Measurements from ENCODE around the gene GRIN3B. TPM values are rescaled to one million over a fixed set of nuclear protein-coding genes. Genes with fewer than 3 reads are reported as not detected.
A peak's percentile ranks its signal among the peaks of the same experiment; 100 is the strongest.

Gene GRIN3B
- total and polyA plus RNA-seq, 9 of the 15 experiments (the other 6 are each of a cell fraction or from before 2014, with no cell fraction given): 0.06 to 0.95 (median 0.19) TPM; not detected in 6

DNA sequence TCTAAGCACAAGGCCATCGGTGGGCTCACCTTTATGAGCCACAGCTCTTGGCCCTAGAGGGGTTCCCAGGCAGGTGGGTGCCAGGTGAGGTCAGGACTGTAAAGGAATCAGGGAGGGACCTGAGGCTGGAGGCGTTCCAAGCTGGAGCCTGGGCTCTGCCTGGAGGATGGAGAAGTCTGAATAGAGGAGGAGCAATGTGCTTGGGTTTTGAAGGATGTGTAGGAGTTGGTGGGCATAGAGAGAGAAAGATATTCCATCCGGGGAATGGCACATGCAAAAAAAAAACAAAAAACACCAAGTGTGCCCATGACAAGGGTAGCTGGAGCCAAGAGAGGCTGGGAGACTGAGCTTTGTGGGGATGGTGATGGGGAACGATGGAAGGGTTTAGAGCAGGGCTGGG, 2.4 kb downstream of the GRIN3B start (continued):
- TF ChIP-seq NCOA2 (IDR thresholded peaks at IDR 0.05; ENCODE audit: partially characterized antibody in 2 of 2) (no peak), NFXL1 (CRISPR knock-in tag; IDR thresholded peaks at IDR 0.05) (no peak)
- TF ChIP-seq, protein P1, sequence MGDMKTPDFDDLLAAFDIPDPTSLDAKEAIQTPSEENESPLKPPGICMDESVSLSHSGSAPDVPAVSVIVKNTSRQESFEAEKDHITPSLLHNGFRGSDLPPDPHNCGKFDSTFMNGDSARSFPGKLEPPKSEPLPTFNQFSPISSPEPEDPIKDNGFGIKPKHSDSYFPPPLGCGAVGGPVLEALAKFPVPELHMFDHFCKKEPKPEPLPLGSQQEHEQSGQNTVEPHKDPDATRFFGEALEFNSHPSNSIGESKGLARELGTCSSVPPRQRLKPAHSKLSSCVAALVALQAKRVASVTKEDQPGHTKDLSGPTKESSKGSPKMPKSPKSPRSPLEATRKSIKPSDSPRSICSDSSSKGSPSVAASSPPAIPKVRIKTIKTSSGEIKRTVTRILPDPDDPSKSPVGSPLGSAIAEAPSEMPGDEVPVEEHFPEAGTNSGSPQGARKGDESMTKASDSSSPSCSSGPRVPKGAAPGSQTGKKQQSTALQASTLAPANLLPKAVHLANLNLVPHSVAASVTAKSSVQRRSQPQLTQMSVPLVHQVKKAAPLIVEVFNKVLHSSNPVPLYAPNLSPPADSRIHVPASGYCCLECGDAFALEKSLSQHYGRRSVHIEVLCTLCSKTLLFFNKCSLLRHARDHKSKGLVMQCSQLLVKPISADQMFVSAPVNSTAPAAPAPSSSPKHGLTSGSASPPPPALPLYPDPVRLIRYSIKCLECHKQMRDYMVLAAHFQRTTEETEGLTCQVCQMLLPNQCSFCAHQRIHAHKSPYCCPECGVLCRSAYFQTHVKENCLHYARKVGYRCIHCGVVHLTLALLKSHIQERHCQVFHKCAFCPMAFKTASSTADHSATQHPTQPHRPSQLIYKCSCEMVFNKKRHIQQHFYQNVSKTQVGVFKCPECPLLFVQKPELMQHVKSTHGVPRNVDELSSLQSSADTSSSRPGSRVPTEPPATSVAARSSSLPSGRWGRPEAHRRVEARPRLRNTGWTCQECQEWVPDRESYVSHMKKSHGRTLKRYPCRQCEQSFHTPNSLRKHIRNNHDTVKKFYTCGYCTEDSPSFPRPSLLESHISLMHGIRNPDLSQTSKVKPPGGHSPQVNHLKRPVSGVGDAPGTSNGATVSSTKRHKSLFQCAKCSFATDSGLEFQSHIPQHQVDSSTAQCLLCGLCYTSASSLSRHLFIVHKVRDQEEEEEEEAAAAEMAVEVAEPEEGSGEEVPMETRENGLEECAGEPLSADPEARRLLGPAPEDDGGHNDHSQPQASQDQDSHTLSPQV (IDR thresholded peaks at IDR 0.05): no peak

DNA sequence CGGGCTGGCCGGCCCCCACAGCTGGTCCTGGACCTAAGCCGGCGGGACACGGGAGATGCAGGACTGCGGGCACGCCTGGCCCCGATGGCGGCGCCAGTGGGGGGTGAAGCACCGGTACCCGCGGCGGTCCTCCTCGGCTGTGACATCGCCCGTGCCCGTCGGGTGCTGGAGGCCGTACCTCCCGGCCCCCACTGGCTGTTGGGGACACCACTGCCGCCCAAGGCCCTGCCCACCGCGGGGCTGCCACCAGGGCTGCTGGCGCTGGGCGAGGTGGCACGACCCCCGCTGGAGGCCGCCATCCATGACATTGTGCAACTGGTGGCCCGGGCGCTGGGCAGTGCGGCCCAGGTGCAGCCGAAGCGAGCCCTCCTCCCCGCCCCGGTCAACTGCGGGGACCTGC, 3.1 kb downstream of the GRIN3B start:
- H3K36me3 ChIP-seq (ENCODE audit: control insufficient read depth, insufficient read depth, low read length): no peaks in the 10 kb centered on the region
- no peak overlapping the region for H3K4me3 ChIP-seq
- H2AFZ ChIP-seq (ENCODE audit: low read depth, low read length): no peak overlapping the region
- FAIRE-seq: no peak
- H3K79me2 ChIP-seq (ENCODE audit: control insufficient read depth, insufficient read depth, low read length): no peaks in the 10 kb centered on the region
- in situ Hi-C loops (cut with MboI): no loop called here
- no peaks in the 10 kb centered on the region for H3K27me3 ChIP-seq (ENCODE audit: control insufficient read depth in 2 of 2, insufficient read depth in 2 of 2, low read length in 2 of 2)
- intact Hi-C loops (cut with micrococcal nuclease): no loop called here
- no TSS peak for BruUV-seq (replicated peaks)
- 39% methylated on average over 23 of the region's 37 CpGs for WGBS (ENCODE audit: insufficient coverage, low coverage, missing lambda C conversion rate)
- H3K4me1 ChIP-seq (replicated peaks in 1 of 2; ENCODE audit: control insufficient read depth in 2 of 2, insufficient read depth in 2 of 2, low read length in 2 of 2): peaks cover 2 to 72% of the 10 kb centered on the region in 2 experiments; a peak in 4 of 5 replicates
- no peak for ATAC-seq
- ChIA-PET CTCF (ENCODE audit: low intra/inter-chr PET ratio) (interaction anchor here (1.2 kb wide), 1 partner anchor 81 kb away, joined by 4 read pairs; no protein-coding TSS in a partner anchor), POLR2A (interaction anchor here (0.7 to 2.1 kb wide), 3 partner anchors 11 to 27 kb away, joined by 3 to 6 read pairs (median 5); partner anchors contain the start of gene CNN2)
- H3K27ac ChIP-seq (ENCODE audit: extremely low read depth, low read depth, low read length): no peak overlapping the region
- no peak overlapping the region; a peak in 1 of 4 replicates for H3K9ac ChIP-seq (ENCODE audit: insufficient read depth in 1 of 2, low read depth in 2 of 2, low read length in 2 of 2)
- H4K20me1 ChIP-seq (replicated peaks; ENCODE audit: control insufficient read depth, insufficient read depth, low read length): no peaks in the 10 kb centered on the region
- peak; percentile 94 for TF ChIP-seq HNRNPL (IDR thresholded peaks at IDR 0.05; ENCODE audit: low read depth, low read length)
- TF ChIP-seq, protein P2, sequence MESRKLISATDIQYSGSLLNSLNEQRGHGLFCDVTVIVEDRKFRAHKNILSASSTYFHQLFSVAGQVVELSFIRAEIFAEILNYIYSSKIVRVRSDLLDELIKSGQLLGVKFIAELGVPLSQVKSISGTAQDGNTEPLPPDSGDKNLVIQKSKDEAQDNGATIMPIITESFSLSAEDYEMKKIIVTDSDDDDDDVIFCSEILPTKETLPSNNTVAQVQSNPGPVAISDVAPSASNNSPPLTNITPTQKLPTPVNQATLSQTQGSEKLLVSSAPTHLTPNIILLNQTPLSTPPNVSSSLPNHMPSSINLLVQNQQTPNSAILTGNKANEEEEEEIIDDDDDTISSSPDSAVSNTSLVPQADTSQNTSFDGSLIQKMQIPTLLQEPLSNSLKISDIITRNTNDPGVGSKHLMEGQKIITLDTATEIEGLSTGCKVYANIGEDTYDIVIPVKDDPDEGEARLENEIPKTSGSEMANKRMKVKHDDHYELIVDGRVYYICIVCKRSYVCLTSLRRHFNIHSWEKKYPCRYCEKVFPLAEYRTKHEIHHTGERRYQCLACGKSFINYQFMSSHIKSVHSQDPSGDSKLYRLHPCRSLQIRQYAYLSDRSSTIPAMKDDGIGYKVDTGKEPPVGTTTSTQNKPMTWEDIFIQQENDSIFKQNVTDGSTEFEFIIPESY (CRISPR knock-in tag; IDR thresholded peaks at IDR 0.05): peak; percentile 55; the same call in 1 of the 2 replicates
- TF ChIP-seq POLR2G (IDR thresholded peaks at IDR 0.05; ENCODE audit: low read depth, low read length): peak; percentile 61
- TF ChIP-seq PML (IDR thresholded peaks at IDR 0.05; ENCODE audit: low read length): no peak
- H3K9me1 ChIP-seq (ENCODE audit: control insufficient read depth, insufficient read depth, low read length): no peaks in the 10 kb centered on the region
- H3K9me3 ChIP-seq (replicated peaks; ENCODE audit: control insufficient read depth, insufficient read depth, low read depth, low read length): no peaks in the 10 kb centered on the region
- DNase-seq (ENCODE audit: extremely low read depth in 1 of 4, low spot score in 3 of 4): no peak
- no peak overlapping the region for H3K4me2 ChIP-seq (ENCODE audit: insufficient read depth, low read length)

All from K562 (cell line).